HepG2 (cell line): Measurements from ENCODE around the gene PCNA. TPM values are rescaled to one million over a fixed set of nuclear protein-coding genes. Genes with fewer than 3 reads are reported as not detected.
"Not testable (repeated sequence)": the region's sequence is repeated elsewhere in the genome, so short reads cannot be mapped to it uniquely, and the experiment has no call there.

Experiments used
- ATAC-seq: fragments of 200-7000 bp; cut with Tn5 transposase; 3 replicates; pipeline ENCODE4 v1.9.1; 2020; ENCODE audit warnings: mild to moderate bottlenecking, moderate library complexity
- BruUV-seq: library from RNA; stranded (reverse); fragments of 400-500 nt; replicated peaks from 2 replicates; lab custom pipeline; 2021; lab: Mats Ljungman, UMichigan
- CTCF ChIA-PET: fragments of 300-600 bp; formaldehyde crosslinking; extraction: SDS; loops from one replicate; lab custom pipeline; 2021; ENCODE audit warnings: low total read pairs, inconsistent platforms, low intra/inter-chr PET ratio; lab: Yijun Ruan, JAX
- POLR2A ChIA-PET: fragments of 350-600 bp; sonication (Branson Sonifier 250); formaldehyde crosslinking; loops from one replicate; lab custom pipeline; 2020; ENCODE audit warnings: antibody characterized with exemption, inconsistent platforms; lab: Yijun Ruan, JAX
- DNase-seq: peaks from one replicate; pipeline ENCODE4 v3.0.0-alpha.2; 2015; ENCODE audit warnings: low spot score
- FAIRE-seq: peaks from 3 replicates; lab custom pipeline; 2011; peaks lifted over from hg19 to GRCh38; lab: Jason Lieb, UNC
- H2AFZ ChIP-seq: one replicate; pipeline ENCODE4 v1.6.1; 2011; ENCODE audit warnings: low read length, inconsistent platforms
- H3K27ac ChIP-seq: fragments of 300-600 bp; 3 replicates; pipeline ENCODE4 v1.8.0; 2011; ENCODE audit warnings: mixed run types, mild to moderate bottlenecking, mixed read lengths, low read length, inconsistent platforms; ENCODE audit not compliant: insufficient read depth; ENCODE audit errors: extremely low read length
- H3K27me3 ChIP-seq, 2 experiments: fragments of 200-600 bp in 1 of 2; 2 replicates in 1 of 2; 3 replicates in 1 of 2; pipeline versions ENCODE4 v1.6.0 to v1.8.0; 2011; ENCODE audit warnings: low read length in 2 of 2, mild to moderate bottlenecking in 2 of 2, moderate library complexity in 2 of 2, inconsistent platforms in 1 of 2; ENCODE audit not compliant: insufficient read depth in 2 of 2, control insufficient read depth in 1 of 2
- H3K36me3 ChIP-seq, 2 experiments: fragments of 200-600 bp in 1 of 2; replicated peaks in 1 of 2; 2 replicates in 1 of 2; 3 replicates in 1 of 2; pipeline versions ENCODE4 v1.5.1 to v1.8.0; 2011; ENCODE audit warnings: low read length in 2 of 2, inconsistent platforms in 1 of 2; ENCODE audit not compliant: insufficient read depth in 2 of 2, control insufficient read depth in 1 of 2
- H3K4me1 ChIP-seq: 2 replicates; pipeline ENCODE4 v1.5.1; 2012; ENCODE audit warnings: low read length, inconsistent platforms; ENCODE audit not compliant: insufficient read depth
- H3K4me2 ChIP-seq: 2 replicates; pipeline ENCODE4 v1.6.0; 2011; ENCODE audit warnings: low read depth, low read length, inconsistent platforms
- H3K4me3 ChIP-seq, 3 experiments: fragments of 200-600 bp in 1 of 3; sonication (generic), shearing (Covaris generic) in 1 of 3; replicated peaks in 1 of 3; 2 replicates each; pipeline ENCODE4 v1.5.1; 2011 to 2016; ENCODE audit warnings: low read length in 3 of 3, inconsistent platforms in 2 of 3, low read depth in 2 of 3, mild to moderate bottlenecking in 2 of 3, control low read depth in 1 of 3, mixed read lengths in 1 of 3; ENCODE audit not compliant: insufficient read depth in 1 of 3
- H3K79me2 ChIP-seq: one replicate; pipeline ENCODE4 v1.6.1; 2011; ENCODE audit warnings: low read length, inconsistent platforms; ENCODE audit not compliant: insufficient read depth
- H3K9ac ChIP-seq: 2 replicates; pipeline ENCODE4 v1.6.0; 2011; ENCODE audit warnings: mild to moderate bottlenecking, low read depth, low read length, inconsistent platforms; ENCODE audit not compliant: insufficient read depth
- H3K9me3 ChIP-seq: 2 replicates; pipeline ENCODE4 v1.5.1; 2012; ENCODE audit warnings: mild to moderate bottlenecking, low read length
- H4K20me1 ChIP-seq: 2 replicates; pipeline ENCODE4 v1.6.0; 2011; ENCODE audit warnings: inconsistent platforms, mild to moderate bottlenecking, low read length, moderate library complexity; ENCODE audit not compliant: insufficient read depth
- HNF4A ChIP-seq: sonication (generic); formaldehyde crosslinking; IDR thresholded peaks from 2 replicates; pipeline ENCODE4 v1.4.0; 2020; ENCODE audit warnings: missing genetic modification reagents
- MAF1 ChIP-seq: sonication (generic); formaldehyde crosslinking; IDR thresholded peaks from 2 replicates; pipeline ENCODE4 v1.5.0; 2020; ENCODE audit warnings: missing genetic modification reagents, borderline replicate concordance
- NFKB2 ChIP-seq: sonication (generic); formaldehyde crosslinking; IDR thresholded peaks from 2 replicates; pipeline ENCODE4 v1.4.0; 2020; ENCODE audit warnings: missing genetic modification reagents, borderline replicate concordance
- NR2F1 ChIP-seq, 2 experiments: fragments of 450-650 bp in 1 of 2; formaldehyde crosslinking in 1 of 2; IDR thresholded peaks; 2 replicates each; pipeline versions ENCODE4 v1.5.0 to v1.6.1; 2016 to 2020; ENCODE audit warnings: mild to moderate bottlenecking in 1 of 2, missing compliant biosample characterization in 1 of 2, missing genetic modification reagents in 1 of 2, moderate library complexity in 1 of 2
- NR2F6 ChIP-seq, 2 experiments: IDR thresholded peaks; 2 replicates each; pipeline ENCODE4 v1.6.1; 2016; ENCODE audit warnings: antibody characterized with exemption in 1 of 2, mild to moderate bottlenecking in 1 of 2
- PHF21A ChIP-seq: sonication (generic); formaldehyde crosslinking; IDR thresholded peaks from 2 replicates; pipeline ENCODE4 v1.5.0; 2020; ENCODE audit warnings: mild to moderate bottlenecking, missing genetic modification reagents
- WIZ ChIP-seq: sonication (generic); formaldehyde crosslinking; IDR thresholded peaks from 2 replicates; pipeline ENCODE4 v1.5.1; 2020; ENCODE audit warnings: mild to moderate bottlenecking, missing genetic modification reagents
- ZNF121 ChIP-seq: sonication (generic); formaldehyde crosslinking; IDR thresholded peaks from 2 replicates; pipeline ENCODE4 v1.5.0; 2020; ENCODE audit warnings: mild to moderate bottlenecking, missing genetic modification reagents
- ZNF788 ChIP-seq: sonication (generic); formaldehyde crosslinking; IDR thresholded peaks from 2 replicates; pipeline ENCODE4 v1.5.0; 2020; ENCODE audit warnings: mild to moderate bottlenecking, missing genetic modification reagents, borderline replicate concordance
- WGBS: methylation state at CpG from one replicate; pipeline ENCODE4 v1.1.6; 2017; ENCODE audit warnings: low lambda C conversion rate; 5-methylcytosine and 5-hydroxymethylcytosine counted together
- in situ Hi-C: cut with HindIII; loops from 2 replicates; pipeline ENCODE4 v1.10.0; 2017; ENCODE audit warnings: low pct_unique_long_range_greater_than_20kb; ENCODE audit not compliant: extremely low pct_ligation_motif_present
- intact Hi-C: fragments of 100-400 bp; cut with micrococcal nuclease; formaldehyde crosslinking; loops from one replicate; pipeline ENCODE4 v1.10.0; 2022; ENCODE audit not compliant: unreplicated experiment
- polyA plus RNA-seq, 8 experiments: library from polyadenylated mRNA; depleted of rRNA in 3 of 8; stranded (reverse) in 7 of 8; unstranded in 1 of 8; fragments of >200 nt; fragmentation: Illumina TruSeq in 4 of 8; extraction: Trizol in 4 of 8; gene quantifications; 2 replicates each; pipeline versions ENCODE4 v1.2.1 to v1.2.3, GENCODE V29; 2011 to 2016; ENCODE audit warnings: low read depth in 4 of 8, missing spikeins in 1 of 8, mixed read lengths in 1 of 8; ENCODE audit not compliant: insufficient read depth in 1 of 8
- total RNA-seq, 5 experiments: library from RNA; depleted of rRNA; stranded (reverse); fragments of >200 nt; fragmentation: Illumina TruSeq; extraction: Trizol; gene quantifications; 2 replicates each; pipeline ENCODE4 v1.2.3, GENCODE V29; 2016; ENCODE audit warnings: low read depth in 1 of 5
- TF ChIP-seq, protein P1 (sequence below): sonication (generic); formaldehyde crosslinking; IDR thresholded peaks from 2 replicates; pipeline ENCODE4 v1.4.0; 2020; ENCODE audit warnings: missing genetic modification reagents
- TF ChIP-seq, protein P2 (sequence below): IDR thresholded peaks from 2 replicates; pipeline ENCODE4 v1.6.1; 2012; ENCODE audit warnings: low read depth, low read length, improper control_type of control experiment

Gene PCNA
- total and polyA plus RNA-seq, 2 of the 13 experiments (the other 11 are each of a cell fraction or from before 2014, with no cell fraction given) = 229 to 655 TPM

DNA sequence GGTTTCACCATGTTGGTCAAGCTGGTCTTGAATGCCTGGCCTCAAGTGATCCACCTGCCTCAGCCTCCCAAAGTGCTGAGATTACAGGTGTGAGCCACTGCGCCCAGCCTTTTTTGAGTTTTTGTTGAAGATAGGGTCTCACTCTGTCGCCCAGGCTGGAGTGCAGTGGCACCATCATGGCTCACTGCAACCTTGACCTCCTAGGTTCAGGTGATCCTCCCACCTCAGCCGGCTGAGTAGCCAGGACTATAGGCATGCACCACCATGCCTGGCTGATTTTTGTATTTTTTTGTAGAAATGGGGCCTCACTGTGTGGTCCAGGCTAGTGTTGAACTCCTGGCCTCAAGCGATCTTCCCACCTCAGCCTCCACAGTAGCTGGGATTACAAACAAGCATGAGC, 47.8 kb downstream of the PCNA start:
- in situ Hi-C loops, intact Hi-C loops, H3K9me3 ChIP-seq, H3K36me3 ChIP-seq, DNase-seq, H3K27ac ChIP-seq, H3K79me2 ChIP-seq, H4K20me1 ChIP-seq, H3K4me2 ChIP-seq, H3K4me3 ChIP-seq, H2AFZ ChIP-seq, H3K27me3 ChIP-seq, FAIRE-seq, H3K9ac ChIP-seq, CTCF ChIA-PET, ATAC-seq, BruUV-seq: not testable (repeated sequence)
- 92% methylated on average over 4 of the region's 4 CpGs for WGBS
- TF ChIP-seq ZNF121 (CRISPR knock-in tag) = peak; percentile 81
- TF ChIP-seq ZNF788 (CRISPR knock-in tag) = 0 out of 2 replicates have a peak, but pooled peaks have one; percentile 10
- POLR2A ChIA-PET = interaction anchor here (1.5 kb wide), 1 partner anchor 9 kb away, joined by 3 read pairs; no protein-coding TSS in a partner anchor
- peaks cover 48% of the 10 kb centered on the region for H3K4me1 ChIP-seq

DNA sequence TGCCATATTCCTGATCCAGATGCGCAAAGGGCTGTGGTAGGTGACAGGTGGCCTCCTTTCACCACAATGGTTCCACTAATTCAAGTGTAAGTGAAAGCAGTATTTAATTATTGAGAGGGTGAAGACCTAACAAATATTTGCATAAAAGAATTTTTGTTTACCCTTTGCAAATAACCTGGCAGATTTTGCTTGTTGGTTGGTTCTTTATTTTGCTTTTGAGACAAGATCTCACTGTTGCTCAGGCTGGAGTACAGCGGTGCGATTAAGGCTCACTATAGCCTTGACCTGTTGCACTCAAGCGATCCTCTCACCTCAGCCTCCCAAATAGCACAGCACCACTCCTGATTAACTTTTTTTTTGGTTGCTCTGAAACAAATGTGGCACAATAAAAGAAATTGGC, 49.2 kb downstream of the PCNA start:
- peak; percentile 63 for FAIRE-seq
- H3K27ac ChIP-seq = no peak overlapping the region
- no peaks in the 10 kb centered on the region for H3K9me3 ChIP-seq
- no peaks in the 10 kb centered on the region for H3K36me3 ChIP-seq
- ChIA-PET CTCF (no interaction called here), POLR2A (no interaction called here)
- no peaks in the 10 kb centered on the region for H3K27me3 ChIP-seq
- BruUV-seq = no TSS peak
- no peaks in the 10 kb centered on the region for H4K20me1 ChIP-seq
- intact Hi-C loops = no loop called here
- no peak overlapping the region for H3K4me3 ChIP-seq
- H2AFZ ChIP-seq = no peak overlapping the region
- ATAC-seq = peak; percentile 7; the same call in 2 of the 3 replicates
- peak; percentile 65 for DNase-seq
- H3K79me2 ChIP-seq = no peaks in the 10 kb centered on the region
- H3K4me1 ChIP-seq = peaks cover 55% of the 10 kb centered on the region
- in situ Hi-C loops = no loop called here
- peak overlapping the region; percentile 26 for H3K4me2 ChIP-seq
- H3K9ac ChIP-seq = no peak overlapping the region
- WGBS = 10% methylated on average over 4 of the region's 4 CpGs
- TF ChIP-seq, protein P1, sequence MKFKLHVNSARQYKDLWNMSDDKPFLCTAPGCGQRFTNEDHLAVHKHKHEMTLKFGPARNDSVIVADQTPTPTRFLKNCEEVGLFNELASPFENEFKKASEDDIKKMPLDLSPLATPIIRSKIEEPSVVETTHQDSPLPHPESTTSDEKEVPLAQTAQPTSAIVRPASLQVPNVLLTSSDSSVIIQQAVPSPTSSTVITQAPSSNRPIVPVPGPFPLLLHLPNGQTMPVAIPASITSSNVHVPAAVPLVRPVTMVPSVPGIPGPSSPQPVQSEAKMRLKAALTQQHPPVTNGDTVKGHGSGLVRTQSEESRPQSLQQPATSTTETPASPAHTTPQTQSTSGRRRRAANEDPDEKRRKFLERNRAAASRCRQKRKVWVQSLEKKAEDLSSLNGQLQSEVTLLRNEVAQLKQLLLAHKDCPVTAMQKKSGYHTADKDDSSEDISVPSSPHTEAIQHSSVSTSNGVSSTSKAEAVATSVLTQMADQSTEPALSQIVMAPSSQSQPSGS (CRISPR knock-in tag) = 0 out of 2 replicates have a peak, but pooled peaks have one; percentile 21
- TF ChIP-seq WIZ (CRISPR knock-in tag) (no peak), NR2F6 (IDR thresholded peaks at IDR 0.05) (peak; percentile 76), NR2F6 (CRISPR knock-in tag; IDR thresholded peaks at IDR 0.05) (peak; percentile 46; the same call in 1 of the 2 replicates), MAF1 (CRISPR knock-in tag) (no peak), HNF4A (peak; percentile 43), PHF21A (CRISPR knock-in tag) (0 out of 2 replicates have a peak, but pooled peaks have one; percentile 36), NR2F1 (CRISPR knock-in tag; IDR thresholded peaks at IDR 0.05) (peak; percentile 7 to 74; a peak in 2 of 4 replicates), NFKB2 (no peak)
- TF ChIP-seq, protein P2, sequence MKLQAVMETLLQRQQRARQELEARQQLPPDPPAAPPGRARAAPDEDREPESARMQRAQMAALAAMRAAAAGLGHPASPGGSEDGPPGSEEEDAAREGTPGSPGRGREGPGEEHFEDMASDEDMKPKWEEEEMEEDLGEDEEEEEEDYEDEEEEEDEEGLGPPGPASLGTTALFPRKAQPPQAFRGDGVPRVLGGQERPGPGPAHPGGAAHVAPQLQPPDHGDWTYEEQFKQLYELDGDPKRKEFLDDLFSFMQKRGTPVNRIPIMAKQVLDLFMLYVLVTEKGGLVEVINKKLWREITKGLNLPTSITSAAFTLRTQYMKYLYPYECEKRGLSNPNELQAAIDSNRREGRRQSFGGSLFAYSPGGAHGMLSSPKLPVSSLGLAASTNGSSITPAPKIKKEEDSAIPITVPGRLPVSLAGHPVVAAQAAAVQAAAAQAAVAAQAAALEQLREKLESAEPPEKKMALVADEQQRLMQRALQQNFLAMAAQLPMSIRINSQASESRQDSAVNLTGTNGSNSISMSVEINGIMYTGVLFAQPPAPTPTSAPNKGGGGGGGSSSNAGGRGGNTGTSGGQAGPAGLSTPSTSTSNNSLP = no peak
